Measurements from ENCODE around the gene GNPTG.
A peak's percentile ranks its signal among the peaks of the same experiment; 100 is the strongest.

The GNPTG gene

GRCh38 chr16:1333149-1333812 is 18.4 kb upstream of the GNPTG start, which contains the start of gene BAIAP3:
TSS of gene BAIAP3 (plus strand) at chr16:1333645. CDS start at chr16:1338550, 4,905 bp downstream.
- Histone ChIP-seq H3K36me3 (ENCODE audit: control insufficient read depth, insufficient read depth, low read length) (no peaks in the 10 kb centered on the region), H3K4me1 (peaks cover 6% of the 10 kb centered on the region), H3K4me2 (ENCODE audit: low read length) (peak within 1 kb of the TSS; percentile 77), H3K4me3 (ENCODE audit: low read depth, low read length) (peak within 1 kb of the TSS; percentile 54), H2AFZ (peak within 1 kb of the TSS; percentile 1), H3K27me3 (ENCODE audit: control insufficient read depth, insufficient read depth, low read length) (no peaks in the 10 kb centered on the region), H3K9ac (no peak within 1 kb of the TSS), H3K9me3 (ENCODE audit: control insufficient read depth, low read length) (no peaks in the 10 kb centered on the region), H3K79me2 (no peaks in the 10 kb centered on the region), H3K27ac (no peak within 1 kb of the TSS)
- TF ChIP-seq CTCF (IDR thresholded peaks at IDR 0.05), result no peak

- H3K27me3 ChIP-seq (ENCODE audit: control insufficient read depth, insufficient read depth, low read length), result no peaks in the 10 kb centered on the region
- no peak for TF ChIP-seq CTCF (IDR thresholded peaks at IDR 0.05)
- H3K4me2 ChIP-seq (ENCODE audit: low read length), result peak overlapping the region; percentile 62
- peaks cover 6% of the 10 kb centered on the region for H3K4me1 ChIP-seq
- H3K79me2 ChIP-seq, result no peaks in the 10 kb centered on the region
- no peak overlapping the region for H3K9ac ChIP-seq
- peak overlapping the region; percentile 22 for H3K4me3 ChIP-seq (ENCODE audit: low read depth, low read length)
- no peak overlapping the region for H2AFZ ChIP-seq
- H3K27ac ChIP-seq, result no peak overlapping the region
- H3K9me3 ChIP-seq (ENCODE audit: control insufficient read depth, low read length), result no peaks in the 10 kb centered on the region
- H3K36me3 ChIP-seq (ENCODE audit: control insufficient read depth, insufficient read depth, low read length), result no peaks in the 10 kb centered on the region
These were observed 17.7 kb upstream of the GNPTG start for GRCh38 chr16:1333854-1334700.

GRCh38 chr16:1334739-1335138 is 17.0 kb upstream of the GNPTG start:
- Histone ChIP-seq H3K4me2 (ENCODE audit: low read length) (no peak overlapping the region), H3K9me3 (ENCODE audit: control insufficient read depth, low read length) (no peaks in the 10 kb centered on the region), H2AFZ (no peak overlapping the region), H3K9ac (no peak overlapping the region), H3K4me3 (ENCODE audit: low read depth, low read length) (no peak overlapping the region), H3K27ac (no peak overlapping the region), H3K79me2 (no peaks in the 10 kb centered on the region), H3K27me3 (ENCODE audit: control insufficient read depth, insufficient read depth, low read length) (no peaks in the 10 kb centered on the region), H3K4me1 (peaks cover 6% of the 10 kb centered on the region), H3K36me3 (ENCODE audit: control insufficient read depth, insufficient read depth, low read length) (no peaks in the 10 kb centered on the region)
- TF ChIP-seq CTCF (IDR thresholded peaks at IDR 0.05), result no peak

GRCh38 chr16:1335211-1335971 is 16.3 kb upstream of the GNPTG start:
- no peak overlapping the region for H2AFZ ChIP-seq
- no peak overlapping the region for H3K4me3 ChIP-seq (ENCODE audit: low read depth, low read length)
- no peak overlapping the region for H3K4me2 ChIP-seq (ENCODE audit: low read length)
- H3K36me3 ChIP-seq (ENCODE audit: control insufficient read depth, insufficient read depth, low read length), result no peaks in the 10 kb centered on the region
- H3K79me2 ChIP-seq, result no peaks in the 10 kb centered on the region
- no peak overlapping the region for H3K9ac ChIP-seq
- H3K27me3 ChIP-seq (ENCODE audit: control insufficient read depth, insufficient read depth, low read length), result no peaks in the 10 kb centered on the region
- TF ChIP-seq CTCF (IDR thresholded peaks at IDR 0.05), result no peak
- peaks cover 6% of the 10 kb centered on the region for H3K4me1 ChIP-seq
- no peak overlapping the region for H3K27ac ChIP-seq
- H3K9me3 ChIP-seq (ENCODE audit: control insufficient read depth, low read length), result no peaks in the 10 kb centered on the region

All from parathyroid adenoma (tissue), 2 donors.